NCI-H1105 treated with DMSO at 0.1 percent for 48 hours (cell line): ENCODE data around the gene CLASRP.
"Not testable (repeated sequence)": the region's sequence is repeated elsewhere in the genome, so short reads cannot be mapped to it uniquely, and the experiment has no call there.

Experiments
- DNase-seq: peaks from one replicate; lab custom pipeline; 2025; lab: John Stamatoyannopoulos, UW

CLASRP gene

GRCh38 chr19:45103508-45104319 lies 64.9 kb downstream of the CLASRP start:
- DNase-seq: no peak

- no peak for DNase-seq
Measured at GRCh38 chr19:45104658-45105349, 66.0 kb downstream of the CLASRP start.

GRCh38 chr19:45106363-45106762 lies 67.5 kb downstream of the CLASRP start:
- DNase-seq: not testable (repeated sequence)

GRCh38 chr19:45107621-45108150 lies 68.8 kb downstream of the CLASRP start:
- DNase-seq: no peak

- no peak for DNase-seq
Measured at GRCh38 chr19:45110851-45111266, 72.0 kb downstream of the CLASRP start.

GRCh38 chr19:45112111-45112827 lies 73.4 kb downstream of the CLASRP start:
- no peak for DNase-seq

- DNase-seq: peak; percentile 55
Measured at GRCh38 chr19:45113628-45114027, 74.8 kb downstream of the CLASRP start.

- DNase-seq: peak; percentile 35
Measured at GRCh38 chr19:45114116-45114515, 75.3 kb downstream of the CLASRP start.

GRCh38 chr19:45115809-45116615 lies 77.2 kb downstream of the CLASRP start:
- no peak for DNase-seq

- no peak for DNase-seq
Measured at GRCh38 chr19:45117167-45117594, 78.3 kb downstream of the CLASRP start.

- no peak for DNase-seq
Measured at GRCh38 chr19:45117671-45118070, 78.8 kb downstream of the CLASRP start.

GRCh38 chr19:45118106-45118505 lies 79.3 kb downstream of the CLASRP start:
- DNase-seq: no peak

- not testable (repeated sequence) for DNase-seq
Measured at GRCh38 chr19:45118591-45119355, 79.9 kb downstream of the CLASRP start.

- DNase-seq: no peak
Measured at GRCh38 chr19:45119582-45119981, 80.7 kb downstream of the CLASRP start.
